GM12865 (cell line): Measurements from ENCODE around the gene SNAPC4.
"Not testable (repeated sequence)": the region's sequence is repeated elsewhere in the genome, so short reads cannot be mapped to it uniquely, and the experiment has no call there.

Experiments
- DNase-seq: peaks from one replicate; pipeline ENCODE4 v3.0.0; 2010; ENCODE audit warnings: low read depth
- H3K4me3 ChIP-seq: 2 replicates; pipeline ENCODE4 v1.5.1; 2011; ENCODE audit warnings: mild to moderate bottlenecking, low read depth, low read length, control low read depth
- TF ChIP-seq, protein P1 (sequence below): IDR thresholded peaks from 2 replicates; pipeline ENCODE4 v1.5.1; 2011; ENCODE audit warnings: low read length, control low read depth, low read depth, inconsistent platforms; ENCODE audit not compliant: insufficient read depth; ENCODE audit errors: missing control alignments

The SNAPC4 gene

DNA sequence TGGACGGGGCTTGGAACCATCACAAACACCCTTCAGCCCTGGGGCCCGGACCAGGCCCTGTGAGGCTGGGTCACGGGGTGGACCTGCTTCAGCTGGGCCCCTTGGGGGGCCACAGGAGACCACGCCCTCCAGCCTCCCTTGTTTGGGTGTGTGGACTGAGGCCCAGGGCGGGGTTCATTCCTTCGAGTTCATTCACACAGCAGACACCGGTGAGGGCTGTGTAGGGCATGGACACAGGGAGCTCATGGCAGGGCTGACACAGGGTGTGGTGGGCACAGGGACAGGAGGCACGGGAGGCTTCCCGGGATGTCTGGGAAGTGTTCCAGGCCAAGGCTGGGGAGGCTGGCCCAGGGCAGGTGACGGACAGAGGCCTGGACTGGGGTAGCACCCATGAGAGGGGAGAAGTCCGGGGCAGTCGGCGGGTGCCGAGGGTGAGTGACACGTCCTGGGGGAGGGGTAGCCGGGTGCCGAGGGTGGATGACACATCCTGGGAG, 45.3 kb downstream of the SNAPC4 start:
- no peak overlapping the region for H3K4me3 ChIP-seq
- no peak for DNase-seq
- TF ChIP-seq, protein P1, sequence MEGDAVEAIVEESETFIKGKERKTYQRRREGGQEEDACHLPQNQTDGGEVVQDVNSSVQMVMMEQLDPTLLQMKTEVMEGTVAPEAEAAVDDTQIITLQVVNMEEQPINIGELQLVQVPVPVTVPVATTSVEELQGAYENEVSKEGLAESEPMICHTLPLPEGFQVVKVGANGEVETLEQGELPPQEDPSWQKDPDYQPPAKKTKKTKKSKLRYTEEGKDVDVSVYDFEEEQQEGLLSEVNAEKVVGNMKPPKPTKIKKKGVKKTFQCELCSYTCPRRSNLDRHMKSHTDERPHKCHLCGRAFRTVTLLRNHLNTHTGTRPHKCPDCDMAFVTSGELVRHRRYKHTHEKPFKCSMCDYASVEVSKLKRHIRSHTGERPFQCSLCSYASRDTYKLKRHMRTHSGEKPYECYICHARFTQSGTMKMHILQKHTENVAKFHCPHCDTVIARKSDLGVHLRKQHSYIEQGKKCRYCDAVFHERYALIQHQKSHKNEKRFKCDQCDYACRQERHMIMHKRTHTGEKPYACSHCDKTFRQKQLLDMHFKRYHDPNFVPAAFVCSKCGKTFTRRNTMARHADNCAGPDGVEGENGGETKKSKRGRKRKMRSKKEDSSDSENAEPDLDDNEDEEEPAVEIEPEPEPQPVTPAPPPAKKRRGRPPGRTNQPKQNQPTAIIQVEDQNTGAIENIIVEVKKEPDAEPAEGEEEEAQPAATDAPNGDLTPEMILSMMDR = no peak

DNA sequence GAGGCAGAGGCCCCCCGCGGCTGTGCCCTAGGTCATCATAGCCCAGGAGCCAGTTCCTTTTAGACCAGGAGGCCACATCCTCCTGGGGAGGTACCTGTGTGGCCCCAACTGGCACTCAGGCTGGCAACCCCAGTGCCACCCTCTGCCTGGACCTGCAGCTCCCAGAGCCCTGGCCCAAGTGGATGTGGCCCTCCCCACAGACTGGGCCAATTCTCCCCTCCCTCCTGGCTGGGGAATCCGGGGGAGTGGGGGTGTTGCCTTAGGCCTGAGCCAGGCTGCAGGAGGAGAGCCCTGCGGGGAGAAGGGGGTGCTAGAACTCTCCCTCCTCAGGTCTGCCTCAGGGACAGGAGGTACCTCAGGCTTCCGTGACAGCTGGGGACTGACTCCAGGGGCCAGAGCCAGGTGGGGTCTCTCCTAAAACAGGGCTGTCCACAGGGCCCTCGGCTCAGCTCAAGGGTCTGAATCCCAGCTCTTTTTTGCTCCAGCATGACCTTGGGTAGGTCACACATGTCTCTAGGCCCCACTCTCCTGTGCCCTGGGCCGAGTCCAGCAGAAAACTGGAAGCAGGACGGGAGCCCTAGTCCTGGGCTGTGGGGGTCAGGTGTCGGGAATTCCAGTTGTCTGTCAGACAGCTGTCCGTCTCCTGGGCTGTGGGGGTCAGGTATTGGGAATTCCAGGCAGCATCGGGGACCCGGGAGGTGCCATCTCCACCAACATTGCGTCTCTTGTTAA, 46.0 kb downstream of the SNAPC4 start:
- DNase-seq = no peak
- TF ChIP-seq, protein P1 = no peak
- H3K4me3 ChIP-seq = no peak overlapping the region

DNA sequence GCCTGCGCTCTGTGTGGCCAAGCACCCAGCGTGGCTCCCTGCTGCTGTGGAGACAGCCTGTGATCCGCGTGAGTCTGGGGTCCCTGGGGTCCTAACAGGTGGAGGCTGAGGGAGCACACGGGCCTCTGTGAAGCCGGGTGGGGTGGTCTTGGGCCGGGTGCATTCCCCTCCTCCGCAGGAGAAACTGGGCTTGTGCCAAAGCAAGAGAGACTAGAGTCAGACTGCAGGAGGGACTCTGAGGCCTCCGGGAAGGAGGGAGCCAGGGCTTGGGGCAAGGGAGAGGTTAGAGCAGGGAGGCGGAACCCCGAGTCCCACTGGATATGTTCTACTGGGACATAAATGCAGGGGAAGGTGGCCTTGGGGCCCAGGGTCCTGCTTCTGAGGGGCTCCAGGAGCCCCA, 46.9 kb downstream of the SNAPC4 start:
- DNase-seq = no peak
- H3K4me3 ChIP-seq = no peak overlapping the region
- TF ChIP-seq, protein P1 = no peak

DNA sequence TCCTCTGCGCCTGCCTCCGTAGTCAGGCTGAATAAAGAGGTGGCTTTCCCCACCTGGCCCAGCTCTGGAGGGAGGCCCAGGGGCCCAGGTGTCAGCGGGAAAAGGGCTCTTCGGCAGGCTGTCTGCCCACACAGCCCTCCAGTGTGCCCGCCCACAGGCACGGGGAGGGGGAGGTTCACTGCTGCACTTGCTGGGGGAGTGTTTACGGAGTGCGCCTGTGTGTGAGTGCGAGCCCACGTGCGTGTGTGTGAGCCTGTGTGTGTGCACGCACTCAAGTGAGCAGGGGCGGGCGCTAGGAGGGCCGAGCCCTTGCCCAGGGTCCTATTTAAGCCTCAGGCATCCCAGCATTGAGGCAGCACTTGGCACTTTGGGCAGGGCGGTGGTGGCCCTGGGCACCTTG, 47.3 kb downstream of the SNAPC4 start:
- TF ChIP-seq, protein P1 = no peak
- no peak overlapping the region for H3K4me3 ChIP-seq
- DNase-seq = no peak

DNA sequence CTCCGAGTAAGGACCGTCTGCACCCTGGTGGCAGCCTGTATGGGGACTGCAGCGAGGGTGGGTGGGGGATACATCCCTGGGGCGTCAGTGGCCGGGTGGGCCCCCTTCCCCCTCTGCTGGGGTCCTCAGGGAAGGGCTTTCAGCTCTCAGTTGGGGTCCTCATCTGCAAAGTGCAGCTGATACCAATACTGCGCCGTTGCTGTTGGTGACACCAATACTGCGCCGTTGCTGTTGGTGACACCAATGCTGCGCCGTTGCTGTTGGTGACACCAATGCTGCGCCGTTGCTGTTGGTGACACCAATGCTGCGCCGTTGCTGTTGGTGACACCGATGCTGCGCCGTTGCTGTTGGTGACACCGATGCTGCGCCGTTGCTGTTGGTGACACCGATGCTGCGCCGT, 48.1 kb downstream of the SNAPC4 start:
- not testable (repeated sequence) for DNase-seq, H3K4me3 ChIP-seq

DNA sequence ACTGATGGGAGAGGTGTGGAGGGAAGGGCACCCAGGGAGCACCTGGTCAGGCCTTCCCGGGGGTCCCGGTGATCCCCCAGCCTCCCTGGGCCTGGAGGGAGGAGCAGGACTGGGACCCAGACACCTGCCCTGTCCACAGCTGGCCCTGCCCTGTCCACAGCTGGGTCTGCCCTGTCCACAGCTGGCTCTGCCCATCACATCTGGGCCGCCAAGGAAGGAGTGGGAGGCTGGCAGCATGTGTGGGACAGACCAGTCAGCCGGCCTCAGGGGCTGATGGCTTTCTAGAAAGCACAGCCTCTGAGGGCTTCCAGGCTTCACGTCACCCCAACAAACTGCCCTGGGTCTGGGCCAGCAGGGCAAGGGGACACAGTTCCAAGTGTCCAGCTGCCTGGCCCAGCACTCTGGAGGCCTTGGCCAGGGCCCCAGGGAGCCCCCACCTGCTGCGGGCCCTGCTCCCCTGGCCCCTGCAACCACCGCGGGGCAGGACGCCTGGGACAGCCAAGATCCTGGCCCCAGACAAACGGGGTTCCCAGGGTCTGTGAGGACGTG, 48.6 kb downstream of the SNAPC4 start:
- TF ChIP-seq, protein P1 = no peak
- no peak overlapping the region for H3K4me3 ChIP-seq
- no peak for DNase-seq
